Type B pancreatic cell (in vitro differentiated cells): ENCODE data around the gene SUCO. TPM values are rescaled to one million over a fixed set of nuclear protein-coding genes. Genes with fewer than 3 reads are reported as not detected.

Source experiments
- DNase-seq: peaks from one replicate; pipeline ENCODE4 v3.0.0; 2021; ENCODE audit warnings: mixed read lengths; ENCODE audit not compliant: unreplicated experiment; ENCODE audit errors: extremely low spot score
- H3K27ac Mint-ChIP-seq: 2 replicates; pipeline ENCODE4 v1.8.0; 2021; ENCODE audit warnings: mild to moderate bottlenecking, mixed read lengths
- H3K27me3 Mint-ChIP-seq: 2 replicates; pipeline ENCODE4 v1.8.0; 2021; ENCODE audit warnings: mixed read lengths
- H3K36me3 Mint-ChIP-seq: 2 replicates; pipeline ENCODE4 v1.8.0; 2021; ENCODE audit warnings: mixed read lengths
- H3K4me1 Mint-ChIP-seq: one replicate; pipeline ENCODE4 v1.8.0; 2021; ENCODE audit warnings: mixed read lengths; ENCODE audit not compliant: unreplicated experiment
- H3K4me3 Mint-ChIP-seq: 2 replicates; pipeline ENCODE4 v1.8.0; 2021; ENCODE audit warnings: mild to moderate bottlenecking, mixed read lengths
- H3K9me3 Mint-ChIP-seq: 2 replicates; pipeline ENCODE4 v1.8.0; 2021; ENCODE audit warnings: mixed read lengths
- CTCF ChIP-seq: fragments of 200-600 bp; sonication (generic); conservative IDR thresholded peaks from 2 replicates; pipeline ENCODE4 v1.5.0; 2021; ENCODE audit warnings: antibody characterized with exemption, mild to moderate bottlenecking
- long read RNA-seq: library from polyadenylated mRNA; unstranded; transcript quantifications from one replicate; pipeline ENCODE4 v2.0.0, GENCODE V29; 2020
- total RNA-seq: library from RNA; stranded (reverse); gene quantifications from 2 replicates; pipeline ENCODE4 v1.2.1, GENCODE V29; 2021; ENCODE audit warnings: low replicate concordance

The SUCO gene
- total RNA-seq: 76.5 and 88.3 TPM in 2 replicates
- long read RNA-seq, partial matches to known transcripts: 47 of 53 reads
- long read RNA-seq, other reads (novel, unspliced or antisense): 6 of 53 reads

- Mint-ChIP-seq H3K4me1 (peaks cover 32% of the 10 kb centered on the region), H3K27ac (peak within 1 kb of the TSS; percentile 99), H3K9me3 (no peaks in the 10 kb centered on the region), H3K36me3 (no peaks in the 10 kb centered on the region), H3K27me3 (no peaks in the 10 kb centered on the region), H3K4me3 (peak within 1 kb of the TSS; percentile 100)
- TF ChIP-seq CTCF: peak; percentile 40
- peak; percentile 100 for DNase-seq
These were observed at the start of gene SUCO for GRCh38 chr1:172532700-172533512. Gene SUCO, plus strand, starts transcription at chr1:172533150. Its CDS starts 286 bp downstream, at chr1:172533436.

- H3K4me1 Mint-ChIP-seq: peaks cover 22% of the 10 kb centered on the region
These were observed 49.5 kb upstream of the SUCO start for GRCh38 chr1:172483448-172483847.

GRCh38 chr1:172484252-172484651, 48.7 kb upstream of the SUCO start:
- Mint-ChIP-seq H3K36me3 (no peaks in the 10 kb centered on the region), H3K27ac (peak overlapping the region; percentile 91), H3K4me1 (peaks cover 22% of the 10 kb centered on the region), H3K4me3 (peak overlapping the region; percentile 20), H3K9me3 (peaks cover 8% of the 10 kb centered on the region), H3K27me3 (no peaks in the 10 kb centered on the region)
- no peak for DNase-seq
- no peak for TF ChIP-seq CTCF

More at GRCh38 chr1:172483448-172483847, 49.5 kb upstream of the SUCO start:
- H3K36me3 Mint-ChIP-seq: no peaks in the 10 kb centered on the region
- peak overlapping the region; percentile 91 for H3K27ac Mint-ChIP-seq
- no peak for DNase-seq
- H3K4me3 Mint-ChIP-seq: no peak overlapping the region
- peaks cover 14% of the 10 kb centered on the region for H3K9me3 Mint-ChIP-seq
- no peak for TF ChIP-seq CTCF
- no peaks in the 10 kb centered on the region for H3K27me3 Mint-ChIP-seq

GRCh38 chr1:172485626-172486025, 47.3 kb upstream of the SUCO start:
- H3K4me1 Mint-ChIP-seq: peaks cover 14% of the 10 kb centered on the region

GRCh38 chr1:172486805-172487454, 46.0 kb upstream of the SUCO start:
- Mint-ChIP-seq H3K27ac (no peak overlapping the region), H3K36me3 (no peaks in the 10 kb centered on the region), H3K9me3 (peaks cover 4% of the 10 kb centered on the region), H3K4me1 (peaks cover 11% of the 10 kb centered on the region), H3K27me3 (no peaks in the 10 kb centered on the region), H3K4me3 (no peak overlapping the region)
- DNase-seq: no peak
- no peak for TF ChIP-seq CTCF

More at GRCh38 chr1:172485626-172486025, 47.3 kb upstream of the SUCO start:
- Mint-ChIP-seq H3K4me3 (peak overlapping the region; percentile 12), H3K36me3 (no peaks in the 10 kb centered on the region), H3K27ac (peak overlapping the region; percentile 54), H3K9me3 (peaks cover 4% of the 10 kb centered on the region), H3K27me3 (no peaks in the 10 kb centered on the region)
- no peak for TF ChIP-seq CTCF
- no peak for DNase-seq
